ENCODE results near the gene VCL.
"Not testable (repeated sequence)": the region's sequence is repeated elsewhere in the genome, so short reads cannot be mapped to it uniquely, and the experiment has no call there.

Gene VCL

GRCh38 chr10:74006269-74006668, 8.4 kb downstream of the VCL start:
- no peak for DNase-seq (ENCODE audit: low read depth in 3 of 3)

GRCh38 chr10:74008212-74008731, 10.4 kb downstream of the VCL start:
- no peak for DNase-seq (ENCODE audit: low read depth in 3 of 3)

- no peak for DNase-seq (ENCODE audit: low read depth in 3 of 3)
Measured at GRCh38 chr10:74011017-74011416, 13.1 kb downstream of the VCL start.

GRCh38 chr10:74011770-74012169, 13.9 kb downstream of the VCL start:
- no peak for DNase-seq (ENCODE audit: low read depth in 3 of 3)

- no peak for DNase-seq (ENCODE audit: low read depth in 3 of 3)
Measured at GRCh38 chr10:74012480-74012879, 14.6 kb downstream of the VCL start.

- DNase-seq (ENCODE audit: low read depth in 3 of 3) = no peak
Measured at GRCh38 chr10:74013004-74013403, 15.1 kb downstream of the VCL start.

- not testable (repeated sequence) for DNase-seq (ENCODE audit: low read depth in 3 of 3)
Measured at GRCh38 chr10:74014574-74014973, 16.7 kb downstream of the VCL start.

- DNase-seq (ENCODE audit: low read depth in 3 of 3) = no peak
Measured at GRCh38 chr10:74018241-74018640, 20.3 kb downstream of the VCL start.

GRCh38 chr10:74021248-74022055, 23.5 kb downstream of the VCL start:
- no peak for DNase-seq (ENCODE audit: low read depth in 3 of 3)

- DNase-seq (ENCODE audit: low read depth in 3 of 3) = no peak
Measured at GRCh38 chr10:74022926-74023629, 25.2 kb downstream of the VCL start.

- no peak for DNase-seq (ENCODE audit: low read depth in 3 of 3)
Measured at GRCh38 chr10:74024600-74024999, 26.7 kb downstream of the VCL start.

GRCh38 chr10:74025380-74025978, 27.6 kb downstream of the VCL start:
- no peak for DNase-seq (ENCODE audit: low read depth in 3 of 3)

- DNase-seq (ENCODE audit: low read depth in 3 of 3) = no peak
Measured at GRCh38 chr10:74026428-74027015, 28.6 kb downstream of the VCL start.

- no peak for DNase-seq (ENCODE audit: low read depth in 3 of 3)
Measured at GRCh38 chr10:74027702-74028101, 29.8 kb downstream of the VCL start.

GRCh38 chr10:74029943-74030342, 32.0 kb downstream of the VCL start:
- no peak for DNase-seq (ENCODE audit: low read depth in 3 of 3)

- DNase-seq (ENCODE audit: low read depth in 3 of 3) = not testable (repeated sequence)
Measured at GRCh38 chr10:74032208-74032607, 34.3 kb downstream of the VCL start.

- DNase-seq (ENCODE audit: low read depth in 3 of 3) = no peak
Measured at GRCh38 chr10:74032900-74033655, 35.2 kb downstream of the VCL start.

GRCh38 chr10:74033702-74034101, 35.8 kb downstream of the VCL start:
- no peak for DNase-seq (ENCODE audit: low read depth in 3 of 3)

- DNase-seq (ENCODE audit: low read depth in 3 of 3) = no peak
Measured at GRCh38 chr10:74034301-74034700, 36.4 kb downstream of the VCL start.

GRCh38 chr10:74035303-74035702, 37.4 kb downstream of the VCL start:
- no peak for DNase-seq (ENCODE audit: low read depth in 3 of 3)

- no peak for DNase-seq (ENCODE audit: low read depth in 3 of 3)
Measured at GRCh38 chr10:74036474-74036873, 38.6 kb downstream of the VCL start.
